ENCODE results near the gene ERC2.

DNA sequence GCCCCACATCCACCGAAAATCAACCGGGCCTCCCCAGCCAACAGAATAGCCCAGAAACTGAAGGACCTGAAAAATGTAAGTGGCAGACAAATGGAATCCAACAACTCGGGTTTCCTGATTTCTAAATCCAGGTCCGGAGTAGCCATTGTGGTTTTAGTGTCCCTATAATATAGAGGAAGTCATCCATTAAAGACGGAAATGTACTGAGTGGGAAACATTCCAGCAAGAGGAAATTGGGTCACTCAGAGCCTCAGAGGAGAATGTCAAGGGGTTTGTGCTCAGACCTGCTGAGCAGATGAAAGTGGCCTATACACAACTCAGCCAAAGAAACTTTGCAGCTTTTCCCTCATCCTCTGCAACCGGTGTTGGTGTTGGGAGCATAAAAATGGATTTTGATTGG lies 366.7 kb downstream of the ERC2 start:
- TF ChIP-seq, protein P1, sequence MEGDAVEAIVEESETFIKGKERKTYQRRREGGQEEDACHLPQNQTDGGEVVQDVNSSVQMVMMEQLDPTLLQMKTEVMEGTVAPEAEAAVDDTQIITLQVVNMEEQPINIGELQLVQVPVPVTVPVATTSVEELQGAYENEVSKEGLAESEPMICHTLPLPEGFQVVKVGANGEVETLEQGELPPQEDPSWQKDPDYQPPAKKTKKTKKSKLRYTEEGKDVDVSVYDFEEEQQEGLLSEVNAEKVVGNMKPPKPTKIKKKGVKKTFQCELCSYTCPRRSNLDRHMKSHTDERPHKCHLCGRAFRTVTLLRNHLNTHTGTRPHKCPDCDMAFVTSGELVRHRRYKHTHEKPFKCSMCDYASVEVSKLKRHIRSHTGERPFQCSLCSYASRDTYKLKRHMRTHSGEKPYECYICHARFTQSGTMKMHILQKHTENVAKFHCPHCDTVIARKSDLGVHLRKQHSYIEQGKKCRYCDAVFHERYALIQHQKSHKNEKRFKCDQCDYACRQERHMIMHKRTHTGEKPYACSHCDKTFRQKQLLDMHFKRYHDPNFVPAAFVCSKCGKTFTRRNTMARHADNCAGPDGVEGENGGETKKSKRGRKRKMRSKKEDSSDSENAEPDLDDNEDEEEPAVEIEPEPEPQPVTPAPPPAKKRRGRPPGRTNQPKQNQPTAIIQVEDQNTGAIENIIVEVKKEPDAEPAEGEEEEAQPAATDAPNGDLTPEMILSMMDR (IDR thresholded peaks at IDR 0.05), result no peak
- no peak for TF ChIP-seq ZFX (IDR thresholded peaks at IDR 0.05; ENCODE audit: borderline replicate concordance)

Data from 22Rv1 (cell line).